ENCODE results near the gene MRPL34. TPM values are rescaled to one million over a fixed set of nuclear protein-coding genes. Genes with fewer than 3 reads are reported as not detected.
A peak's percentile ranks its signal among the peaks of the same experiment; 100 is the strongest.

MRPL34 gene
- total RNA-seq (2021; ENCODE audit: unreplicated experiment) (87.7 TPM), Bru-seq, nascent RNA (percentile 50 among the genes with signal in this experiment), BruChase-seq, experiment 1, labeled RNA remaining after a 2-hour chase (percentile 66 among the genes with signal in this experiment), BruChase-seq, experiment 2, labeled RNA remaining after a 6-hour chase (percentile 76 among the genes with signal in this experiment)
- polyA plus RNA-seq (2012; ENCODE audit: insufficient read length) = 94.2 TPM
- long read RNA-seq, transcript MRPL34-201 (2 exons, 968 nt) = major isoform, 38 of 46 reads
- long read RNA-seq, partial matches to known transcripts = 0 of 46 reads
- long read RNA-seq, other reads (novel, unspliced or antisense) = 7 of 46 reads

DNA sequence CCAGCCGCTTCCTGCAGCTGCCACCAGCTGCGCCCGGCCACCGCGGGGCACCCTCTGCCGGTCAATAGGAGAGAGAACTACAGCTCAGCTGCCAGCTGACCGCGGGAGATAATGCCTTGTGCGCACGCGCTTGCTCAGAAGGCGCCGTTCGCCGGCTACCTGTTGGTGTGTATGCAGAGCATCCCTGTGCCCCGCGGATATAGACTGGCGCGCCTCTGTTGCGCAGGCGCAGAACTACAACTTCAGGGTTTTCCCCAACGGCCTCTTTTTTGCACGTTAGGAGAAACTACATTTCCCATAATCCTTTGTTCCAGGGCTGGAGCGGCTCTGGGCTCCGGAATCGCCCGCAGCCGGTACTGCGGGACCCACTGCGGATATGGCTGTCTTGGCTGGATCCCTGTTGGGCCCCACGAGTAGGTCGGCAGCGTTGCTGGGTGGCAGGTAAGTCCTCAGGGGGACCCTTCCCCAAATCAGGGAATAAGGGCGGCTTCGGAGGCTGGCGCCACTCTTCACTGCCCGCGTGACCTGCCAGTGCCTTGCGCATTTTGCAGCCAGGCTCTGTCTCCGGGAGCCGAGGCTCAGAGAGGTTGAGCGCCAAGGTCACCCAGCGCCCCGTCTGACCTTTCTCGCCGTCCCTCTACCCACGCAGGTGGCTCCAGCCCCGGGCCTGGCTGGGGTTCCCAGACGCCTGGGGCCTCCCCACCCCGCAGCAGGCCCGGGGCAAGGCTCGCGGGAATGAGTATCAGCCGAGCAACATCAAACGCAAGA, at the start of gene MRPL34:
Gene MRPL34, plus strand, starts transcription at position 356 of the 768 bp plus-strand sequence. Its CDS starts 21 bp downstream, at position 377.
- ChIA-PET CTCF (interaction anchor here (0.6 to 1.0 kb wide), 4 partner anchors 12 to 644 kb away, joined by 3 to 8 read pairs (median 5); no protein-coding TSS in a partner anchor), POLR2A (interaction anchor here (0.8 to 1.1 kb wide), 2 partner anchors 13 to 14 kb away, joined by 3 to 4 read pairs; no protein-coding TSS in a partner anchor)
- peaks cover 34% of the 10 kb centered on the region for H3K4me1 ChIP-seq (ENCODE audit: control insufficient read depth, insufficient read depth, low read length)
- DNase-seq (ENCODE audit: low read depth, low spot score) (peak; percentile 96), ATAC-seq (peak; percentile 84)
- in situ Hi-C loops (cut with HindIII; ENCODE audit: low pct_unique_long_range_greater_than_20kb, low sequenced_read_pairs) (no loop called here), intact Hi-C loops (cut with micrococcal nuclease; ENCODE audit: unreplicated experiment) (loop anchor here (10.0 kb wide), 1 partner anchor 1089 kb away; the partner anchor contains the start of gene LRRC25)
- H3K9me3 ChIP-seq (ENCODE audit: control insufficient read depth, insufficient read depth, low read depth, low read length) = no peaks in the 10 kb centered on the region
- H3K36me3 ChIP-seq (ENCODE audit: control insufficient read depth, insufficient read depth, low read length) = peaks cover 4% of the 10 kb centered on the region; the same call in 1 of the 2 replicates
- peak within 1 kb of the TSS; percentile 60 to 77 for H3K4me3 ChIP-seq (ENCODE audit: low read depth in 2 of 2, low read length in 2 of 2)
- TF ChIP-seq, protein P1, sequence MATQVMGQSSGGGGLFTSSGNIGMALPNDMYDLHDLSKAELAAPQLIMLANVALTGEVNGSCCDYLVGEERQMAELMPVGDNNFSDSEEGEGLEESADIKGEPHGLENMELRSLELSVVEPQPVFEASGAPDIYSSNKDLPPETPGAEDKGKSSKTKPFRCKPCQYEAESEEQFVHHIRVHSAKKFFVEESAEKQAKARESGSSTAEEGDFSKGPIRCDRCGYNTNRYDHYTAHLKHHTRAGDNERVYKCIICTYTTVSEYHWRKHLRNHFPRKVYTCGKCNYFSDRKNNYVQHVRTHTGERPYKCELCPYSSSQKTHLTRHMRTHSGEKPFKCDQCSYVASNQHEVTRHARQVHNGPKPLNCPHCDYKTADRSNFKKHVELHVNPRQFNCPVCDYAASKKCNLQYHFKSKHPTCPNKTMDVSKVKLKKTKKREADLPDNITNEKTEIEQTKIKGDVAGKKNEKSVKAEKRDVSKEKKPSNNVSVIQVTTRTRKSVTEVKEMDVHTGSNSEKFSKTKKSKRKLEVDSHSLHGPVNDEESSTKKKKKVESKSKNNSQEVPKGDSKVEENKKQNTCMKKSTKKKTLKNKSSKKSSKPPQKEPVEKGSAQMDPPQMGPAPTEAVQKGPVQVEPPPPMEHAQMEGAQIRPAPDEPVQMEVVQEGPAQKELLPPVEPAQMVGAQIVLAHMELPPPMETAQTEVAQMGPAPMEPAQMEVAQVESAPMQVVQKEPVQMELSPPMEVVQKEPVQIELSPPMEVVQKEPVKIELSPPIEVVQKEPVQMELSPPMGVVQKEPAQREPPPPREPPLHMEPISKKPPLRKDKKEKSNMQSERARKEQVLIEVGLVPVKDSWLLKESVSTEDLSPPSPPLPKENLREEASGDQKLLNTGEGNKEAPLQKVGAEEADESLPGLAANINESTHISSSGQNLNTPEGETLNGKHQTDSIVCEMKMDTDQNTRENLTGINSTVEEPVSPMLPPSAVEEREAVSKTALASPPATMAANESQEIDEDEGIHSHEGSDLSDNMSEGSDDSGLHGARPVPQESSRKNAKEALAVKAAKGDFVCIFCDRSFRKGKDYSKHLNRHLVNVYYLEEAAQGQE (IDR thresholded peaks at IDR 0.05; ENCODE audit: insufficient read depth in 1 of 2, low read depth in 2 of 2, low read length in 1 of 2) = 0 out of 4 replicates have a peak, but pooled peaks of 1 of the 2 experiments have one; percentile 4
- TF ChIP-seq, protein P2, sequence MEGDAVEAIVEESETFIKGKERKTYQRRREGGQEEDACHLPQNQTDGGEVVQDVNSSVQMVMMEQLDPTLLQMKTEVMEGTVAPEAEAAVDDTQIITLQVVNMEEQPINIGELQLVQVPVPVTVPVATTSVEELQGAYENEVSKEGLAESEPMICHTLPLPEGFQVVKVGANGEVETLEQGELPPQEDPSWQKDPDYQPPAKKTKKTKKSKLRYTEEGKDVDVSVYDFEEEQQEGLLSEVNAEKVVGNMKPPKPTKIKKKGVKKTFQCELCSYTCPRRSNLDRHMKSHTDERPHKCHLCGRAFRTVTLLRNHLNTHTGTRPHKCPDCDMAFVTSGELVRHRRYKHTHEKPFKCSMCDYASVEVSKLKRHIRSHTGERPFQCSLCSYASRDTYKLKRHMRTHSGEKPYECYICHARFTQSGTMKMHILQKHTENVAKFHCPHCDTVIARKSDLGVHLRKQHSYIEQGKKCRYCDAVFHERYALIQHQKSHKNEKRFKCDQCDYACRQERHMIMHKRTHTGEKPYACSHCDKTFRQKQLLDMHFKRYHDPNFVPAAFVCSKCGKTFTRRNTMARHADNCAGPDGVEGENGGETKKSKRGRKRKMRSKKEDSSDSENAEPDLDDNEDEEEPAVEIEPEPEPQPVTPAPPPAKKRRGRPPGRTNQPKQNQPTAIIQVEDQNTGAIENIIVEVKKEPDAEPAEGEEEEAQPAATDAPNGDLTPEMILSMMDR (IDR thresholded peaks at IDR 0.05) = peak; percentile 85
- TF ChIP-seq TCF7L2 (IDR thresholded peaks at IDR 0.05; ENCODE audit: low read depth, low read length) (peak; percentile 68), POLR2AphosphoS5 (IDR thresholded peaks at IDR 0.05; ENCODE audit: low read depth, low read length) (no peak; the same call in 1 of the 2 replicates), SIN3A (IDR thresholded peaks at IDR 0.05; ENCODE audit: borderline replicate concordance, insufficient read depth, low read depth, low read length) (peak; percentile 68; the same call in 1 of the 2 replicates)
- no TSS peak for BruUV-seq (replicated peaks)
- H3K27me3 ChIP-seq (ENCODE audit: control insufficient read depth, insufficient read depth, low read length) = no peaks in the 10 kb centered on the region
- peak within 1 kb of the TSS; percentile 92 for H3K27ac ChIP-seq (ENCODE audit: low read length)

DNA sequence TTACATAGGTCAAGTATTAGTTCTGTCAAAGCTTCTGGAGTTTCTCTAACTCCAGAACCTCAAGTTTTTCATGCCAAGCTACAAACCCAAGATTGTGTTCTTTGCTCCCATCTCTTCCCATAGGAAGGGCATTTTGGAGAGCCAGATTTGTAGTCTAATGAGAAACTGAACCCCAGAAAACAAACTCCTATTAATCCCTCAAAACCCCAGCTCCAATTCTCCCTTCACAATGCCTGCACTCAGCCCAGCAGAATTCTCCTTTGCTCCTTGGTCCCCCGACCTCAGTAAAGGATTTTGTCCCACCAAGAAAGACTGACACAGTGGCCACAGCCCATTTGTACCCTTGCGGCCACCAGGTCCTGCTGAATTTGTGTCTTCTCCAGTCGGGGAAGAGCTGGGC, 49.5 kb upstream of the MRPL34 start:
- in situ Hi-C loops (cut with HindIII; ENCODE audit: low pct_unique_long_range_greater_than_20kb, low sequenced_read_pairs) (no loop called here), intact Hi-C loops (cut with micrococcal nuclease; ENCODE audit: unreplicated experiment) (no loop called here)
- POLR2A ChIA-PET = no interaction called here
- Histone ChIP-seq H3K4me1 (ENCODE audit: control insufficient read depth, insufficient read depth, low read length) (no peaks in the 10 kb centered on the region), H3K9me3 (ENCODE audit: control insufficient read depth, insufficient read depth, low read depth, low read length) (no peaks in the 10 kb centered on the region), H3K4me3 (ENCODE audit: low read depth in 2 of 2, low read length in 2 of 2) (no peak overlapping the region), H3K36me3 (ENCODE audit: control insufficient read depth, insufficient read depth, low read length) (no peaks in the 10 kb centered on the region), H3K27me3 (ENCODE audit: control insufficient read depth, insufficient read depth, low read length) (no peaks in the 10 kb centered on the region), H3K27ac (ENCODE audit: low read length) (no peak overlapping the region)
- CTCF ChIA-PET = no interaction called here
- TF ChIP-seq SIN3A (IDR thresholded peaks at IDR 0.05; ENCODE audit: borderline replicate concordance, insufficient read depth, low read depth, low read length) = no peak
- no peak for TF ChIP-seq TCF7L2 (IDR thresholded peaks at IDR 0.05; ENCODE audit: low read depth, low read length)
- ATAC-seq = no peak
- BruUV-seq (replicated peaks) = no TSS peak
- DNase-seq (ENCODE audit: low read depth, low spot score) = no peak
